Measurements from ENCODE around the gene FEN1.

FEN1 gene

GRCh38 chr11:61827571-61828378 is 35.1 kb downstream of the FEN1 start, which contains the start of gene FADS2:
FADS2 (plus strand) TSS chr11:61828300; CDS start chr11:61828391, 91 bp downstream.
- peak; percentile 95 for DNase-seq

- DNase-seq, result no peak
Observed at GRCh38 chr11:61828379-61828628, 35.6 kb downstream of the FEN1 start.

- DNase-seq, result peak; percentile 85
Observed at GRCh38 chr11:61828629-61829407, 36.1 kb downstream of the FEN1 start.

- DNase-seq, result no peak
Observed at GRCh38 chr11:61829806-61830205, 37.1 kb downstream of the FEN1 start.

DNA sequence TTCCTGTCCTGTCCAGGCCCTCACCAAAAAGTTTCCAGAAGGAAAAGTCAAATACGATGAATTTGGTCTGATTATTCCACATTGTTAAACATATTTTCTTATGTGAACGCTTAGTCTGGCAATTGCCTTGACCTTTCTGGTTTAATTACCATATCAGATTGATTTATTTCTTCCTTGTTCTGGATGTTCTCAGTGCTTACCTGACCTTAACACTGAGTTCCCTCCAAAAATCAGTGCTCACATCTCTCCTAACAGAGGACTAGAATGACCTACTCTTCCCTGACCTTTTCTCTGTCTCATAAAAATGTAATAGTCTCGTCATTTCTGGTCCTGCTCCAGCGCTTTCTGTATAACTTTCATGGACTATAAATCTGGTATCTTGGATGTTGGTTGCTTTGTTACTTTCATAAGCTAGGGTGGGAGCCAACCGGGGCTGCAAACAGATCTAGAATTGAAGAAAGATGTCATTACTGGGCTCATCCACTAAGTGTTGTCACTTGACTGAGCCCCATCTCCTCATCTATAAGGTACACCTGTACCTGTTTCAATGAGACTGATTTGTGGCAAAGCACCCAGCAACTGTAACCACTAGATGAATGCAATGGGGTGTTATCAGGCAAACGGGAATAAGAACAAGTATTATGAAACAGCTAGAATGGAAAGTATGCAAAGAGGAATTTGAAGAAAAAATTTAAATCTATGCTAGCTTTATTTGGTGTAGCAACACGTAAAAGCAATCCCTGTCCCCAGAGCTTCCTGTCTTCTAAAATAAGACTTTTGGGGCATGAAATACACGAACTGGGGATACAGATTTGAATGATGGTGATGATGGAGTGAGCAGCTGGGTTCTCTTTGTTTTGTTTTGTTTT is 37.8 kb downstream of the FEN1 start:
- DNase-seq, result no peak

DNA sequence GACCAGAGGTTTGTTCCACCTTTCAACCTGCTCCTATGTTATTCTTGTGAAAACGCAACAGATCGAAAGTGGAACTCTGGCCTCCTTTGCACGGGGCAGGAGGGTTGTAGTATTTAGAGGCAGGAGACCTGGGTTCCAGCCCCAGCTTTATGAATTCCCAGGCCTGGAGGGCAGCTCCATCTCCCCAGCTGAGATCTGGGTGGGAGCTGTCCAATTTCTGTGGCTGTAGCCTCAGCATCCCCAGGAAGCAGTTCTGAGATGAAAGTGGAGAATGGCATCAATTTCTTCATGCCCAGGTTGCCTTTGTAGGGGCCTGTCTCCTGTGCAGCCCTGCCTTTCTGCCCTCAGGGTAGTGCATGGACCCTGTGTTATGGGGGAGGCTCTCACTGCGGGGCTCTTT is 39.5 kb downstream of the FEN1 start:
- no peak for DNase-seq

GRCh38 chr11:61832754-61833153 is 40.0 kb downstream of the FEN1 start:
- no peak for DNase-seq

DNA sequence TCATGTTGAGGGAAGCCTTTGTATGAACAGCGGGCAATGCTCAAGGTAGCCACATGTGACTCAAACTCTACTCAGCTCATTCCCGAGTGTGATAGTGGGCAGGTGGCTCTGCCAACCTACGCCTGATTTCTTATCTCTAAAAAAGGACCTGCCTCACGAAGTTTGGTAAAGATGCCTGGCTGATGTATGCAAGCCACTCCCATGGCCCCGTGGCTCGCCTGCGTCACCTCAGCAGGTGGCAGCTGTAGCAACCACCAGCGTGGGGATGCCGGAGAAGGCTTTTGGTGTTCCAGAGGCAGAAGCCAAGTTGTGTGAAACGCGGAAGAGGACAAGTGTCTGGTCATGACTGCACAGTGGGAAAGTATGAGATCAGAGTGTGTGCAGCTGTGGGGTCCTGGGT is 40.8 kb downstream of the FEN1 start:
- no peak for DNase-seq

DNA sequence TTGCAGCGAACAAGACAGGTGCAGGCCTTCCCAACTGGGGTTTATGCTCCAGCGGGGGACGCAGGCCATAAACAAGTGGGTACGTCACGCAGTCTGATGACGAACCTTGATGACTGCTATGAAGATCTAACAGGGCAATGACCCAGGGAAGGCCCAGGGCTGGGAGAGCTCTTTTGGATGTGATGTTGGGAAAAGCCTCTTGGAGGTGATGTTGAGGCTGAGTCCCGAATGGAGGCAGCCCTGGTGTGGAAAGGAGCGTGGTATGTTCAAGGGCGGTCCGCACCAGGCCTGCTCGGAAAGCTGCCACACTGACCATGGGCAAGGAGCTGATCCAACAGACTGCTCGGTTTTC is 41.2 kb downstream of the FEN1 start:
- peak; percentile 24 for DNase-seq

DNA sequence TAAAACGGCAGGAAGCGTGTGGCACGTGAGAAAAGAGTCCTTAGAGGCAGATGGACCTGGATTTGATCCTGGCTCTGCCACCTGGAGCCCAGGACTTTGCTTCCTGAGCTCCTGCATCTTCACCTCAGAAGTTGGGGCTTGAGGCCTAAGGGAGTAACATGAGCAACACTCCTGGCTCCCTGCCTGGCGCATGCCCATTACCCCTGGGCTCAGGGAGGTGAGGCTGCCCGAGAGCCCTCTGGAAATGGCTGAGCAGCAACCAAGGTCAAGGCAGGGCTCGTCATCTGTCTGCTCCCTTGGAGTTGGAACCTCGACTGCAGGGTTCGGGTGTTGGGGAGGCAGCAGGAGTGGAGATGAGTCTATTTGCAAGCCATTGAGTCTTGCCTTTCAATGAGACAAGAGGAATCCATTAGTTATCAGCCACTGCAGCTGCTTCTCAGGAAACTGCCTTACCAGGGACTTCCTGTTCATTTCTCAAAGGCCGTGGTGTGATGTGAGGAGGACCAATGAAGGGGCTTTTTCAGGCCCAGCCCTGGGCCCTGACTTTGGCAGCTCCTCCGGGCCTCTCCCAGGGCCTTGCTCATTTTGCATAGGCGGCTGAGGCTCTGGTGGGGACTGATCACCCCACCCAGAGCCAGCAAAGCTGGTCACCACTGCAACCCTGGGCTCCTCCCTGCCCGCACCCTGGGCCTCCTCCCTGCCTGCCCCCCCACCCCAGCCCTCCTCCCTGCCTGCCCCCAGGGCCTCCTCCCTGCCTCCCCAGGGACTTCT is 41.8 kb downstream of the FEN1 start:
- peak; percentile 42 for DNase-seq

- DNase-seq, result no peak
Observed at GRCh38 chr11:61836193-61836592, 43.5 kb downstream of the FEN1 start.

DNA sequence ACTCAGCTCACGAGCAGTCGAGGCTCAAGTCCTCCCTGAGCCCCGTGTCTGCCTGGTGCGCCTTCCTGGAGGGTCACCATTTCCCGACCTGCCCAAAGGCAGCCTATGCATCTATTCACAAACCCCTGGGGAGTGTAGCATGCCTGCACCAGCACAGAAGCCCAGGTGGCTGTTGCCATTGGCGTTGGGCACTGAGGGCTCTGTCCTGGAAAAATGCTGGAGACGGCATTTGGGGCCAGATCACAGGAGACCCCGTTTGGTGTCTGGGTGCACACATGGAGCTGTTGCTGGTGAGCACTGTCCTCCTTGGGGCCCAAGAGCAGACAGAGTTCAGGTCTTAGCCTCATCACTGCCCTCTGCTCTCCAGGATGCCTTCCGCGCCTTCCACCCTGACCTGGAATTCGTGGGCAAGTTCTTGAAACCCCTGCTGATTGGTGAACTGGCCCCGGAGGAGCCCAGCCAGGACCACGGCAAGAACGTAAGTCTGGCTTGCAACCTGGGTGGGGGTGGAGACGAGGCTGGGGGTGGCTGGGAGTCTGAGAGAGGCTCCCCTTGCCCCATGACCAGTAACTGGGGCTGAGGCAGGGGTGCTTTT is 44.8 kb downstream of the FEN1 start:
- no peak for DNase-seq

DNA sequence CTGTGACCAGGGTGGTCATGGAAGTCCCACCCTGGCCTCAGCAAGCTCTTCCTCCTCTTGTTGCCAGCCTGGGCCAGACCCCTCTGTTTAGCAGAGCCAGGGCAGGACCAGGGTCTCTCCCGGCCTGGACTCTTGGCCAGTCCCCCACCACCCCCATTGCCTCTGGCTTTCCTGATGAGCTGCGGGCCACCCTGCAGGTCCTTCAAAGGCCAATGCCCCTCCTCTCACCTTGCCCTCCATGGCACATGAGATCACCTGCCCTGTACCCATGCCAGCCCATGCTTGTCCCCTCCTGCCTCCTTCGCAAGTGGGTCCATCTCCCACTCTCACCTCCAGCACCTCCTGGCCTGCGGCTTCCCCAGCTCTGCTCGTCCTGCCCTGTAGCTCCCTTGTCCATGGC is 45.8 kb downstream of the FEN1 start:
- no peak for DNase-seq

DNA sequence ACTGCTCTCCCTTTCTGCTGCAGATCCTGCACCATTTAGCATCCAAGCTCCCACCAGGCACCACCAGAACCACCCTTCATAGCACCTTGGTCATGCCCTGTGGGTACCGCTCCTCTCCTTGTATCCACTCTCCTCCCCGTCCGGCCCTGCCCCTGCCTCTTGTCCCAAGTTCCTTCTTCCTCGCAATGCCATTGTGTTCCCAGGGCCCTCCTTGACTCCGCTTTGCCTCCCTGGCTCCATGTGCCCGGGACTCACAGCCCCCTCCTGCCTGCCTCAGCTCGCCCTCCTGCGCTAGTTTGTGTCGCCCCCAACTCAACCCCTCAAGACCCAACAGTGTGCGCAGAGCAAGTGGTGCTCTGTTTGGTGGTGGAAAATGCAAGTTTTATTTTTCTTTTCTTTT is 46.2 kb downstream of the FEN1 start:
- DNase-seq, result no peak

DNA sequence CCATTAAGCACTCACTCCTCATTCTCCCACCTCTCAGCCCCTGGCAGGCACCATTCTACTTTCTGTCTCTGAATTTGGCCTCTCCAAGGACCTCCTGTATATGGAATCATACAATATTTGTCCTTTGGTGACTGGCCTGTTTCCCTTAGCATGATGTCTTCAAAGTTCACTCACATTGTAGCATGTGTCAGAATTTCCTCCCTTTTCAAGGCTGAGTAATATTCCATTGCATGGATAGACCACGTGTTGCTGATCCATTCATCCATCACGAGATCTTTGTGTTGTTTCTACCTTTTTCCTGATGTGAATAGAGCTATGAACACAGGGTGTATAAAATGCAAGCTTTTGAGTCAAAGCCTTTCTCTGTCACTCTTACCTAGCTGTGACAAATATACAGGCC is 47.0 kb downstream of the FEN1 start:
- no peak for DNase-seq

GRCh38 chr11:61840371-61840770 is 47.7 kb downstream of the FEN1 start:
- no peak for DNase-seq

GRCh38 chr11:61841636-61842527 is 49.2 kb downstream of the FEN1 start:
- DNase-seq, result no peak

DNA sequence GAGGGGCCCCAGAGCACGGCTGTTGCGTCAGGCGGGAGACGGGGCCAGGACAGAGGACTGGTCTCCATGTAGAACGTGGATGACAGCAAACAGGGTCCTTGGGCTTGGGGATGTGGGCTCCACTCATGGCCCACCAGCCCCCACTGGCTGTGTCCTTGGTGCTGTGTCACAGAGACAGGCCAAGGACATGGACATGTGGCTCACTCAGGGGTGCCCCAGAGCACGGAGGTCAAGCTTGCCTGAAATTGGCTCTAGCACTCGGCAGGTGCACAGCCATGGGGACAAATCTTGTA is 49.8 kb downstream of the FEN1 start:
- no peak for DNase-seq

- no peak for DNase-seq
Observed at GRCh38 chr11:61844909-61845565, 52.3 kb downstream of the FEN1 start.

GRCh38 chr11:61846362-61847020 is 53.8 kb downstream of the FEN1 start:
- DNase-seq, result no peak

All from retina (tissue), 1 donor.